Measurements from ENCODE around the gene EFCAB5.

GRCh38 chr17:30005709-30006320, 64.4 kb downstream of the EFCAB5 start:
- TF ChIP-seq EZH2 (IDR thresholded peaks at IDR 0.05) (no peak), POLR2AphosphoS5 (IDR thresholded peaks at IDR 0.05; ENCODE audit: borderline replicate concordance, low read depth, low read length) (no peak), FOXP2 (optimal IDR thresholded peaks at IDR 0.05; ENCODE audit: control extremely low read depth, extremely low read length, insufficient read depth) (no peak)

Measured in SK-N-MC (cell line).